ENCODE measurements around the gene CGREF1. TPM values are rescaled to one million over a fixed set of nuclear protein-coding genes. Genes with fewer than 3 reads are reported as not detected.

Gene CGREF1
- total RNA-seq, 1 donor from 2014 or later: 11.0 TPM

DNA sequence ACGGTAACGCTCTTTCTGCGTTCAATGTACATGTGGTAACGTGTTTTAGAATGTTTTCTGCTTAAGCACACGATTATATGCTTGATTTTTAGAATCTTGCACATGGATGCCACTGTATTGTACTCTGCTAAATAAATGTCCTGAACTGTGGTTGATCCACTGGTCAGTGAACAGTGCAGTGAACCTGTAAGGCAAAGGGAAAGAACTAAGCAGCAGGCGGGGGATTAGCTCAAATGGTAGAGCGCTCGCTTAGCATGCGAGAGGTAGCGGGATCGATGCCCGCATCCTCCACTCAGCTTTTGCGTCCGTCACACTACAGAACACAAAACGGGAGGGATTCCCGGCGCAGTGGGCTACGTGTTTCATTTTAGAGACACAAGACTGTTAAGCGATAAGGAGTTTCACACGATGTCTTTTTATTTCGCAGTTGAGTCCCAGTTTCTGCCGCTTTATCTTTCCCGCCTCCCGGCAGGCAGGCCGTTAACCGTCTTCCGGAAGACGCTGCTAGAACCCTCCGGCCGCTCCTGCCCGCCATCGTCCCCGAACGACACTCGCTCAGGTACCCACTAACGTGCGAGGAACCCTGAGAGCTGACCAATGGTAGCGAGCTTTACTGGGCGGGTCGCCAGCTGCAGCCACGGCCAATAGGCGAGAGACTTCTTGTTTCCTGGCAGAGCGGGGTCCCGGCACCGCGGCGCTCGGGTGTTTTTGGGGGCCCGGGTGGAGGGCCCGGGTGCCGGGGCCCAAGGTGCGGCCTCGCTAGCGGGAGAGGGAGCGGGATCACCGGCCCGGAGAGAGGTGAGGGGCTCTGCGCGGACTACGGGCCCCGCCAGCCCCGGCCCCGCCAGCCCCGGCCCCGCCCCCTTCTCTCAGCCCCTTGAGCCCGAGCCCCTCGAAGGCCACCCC lies 67.7 kb downstream of the CGREF1 start, which contains the start of gene AGBL5:
TSS of gene AGBL5 (plus strand) at position 673 of the 906 bp plus-strand sequence. CDS start 1,291 bp downstream, outside the sequence.
- DNase-seq (ENCODE audit: low spot score): peak; percentile 98

Other genes with a start within 250 kb of the CGREF1 start
- 65.2 TPM for gene MAPRE3, start 148.5 kb downstream of the CGREF1 start, total RNA-seq
- gene TMEM214, start 86.2 kb downstream of the CGREF1 start, total RNA-seq: 148 TPM
- 20.3 TPM for gene AGBL5, start 67.5 kb downstream of the CGREF1 start, total RNA-seq
- 275 TPM for gene OST4, start 47.5 kb downstream of the CGREF1 start, total RNA-seq
- 77.4 TPM for gene EMILIN1, start 40.5 kb downstream of the CGREF1 start, total RNA-seq
- gene KHK, start 32.4 kb downstream of the CGREF1 start, total RNA-seq: 4.7 TPM
- not detected for gene ABHD1, start 4.7 kb upstream of the CGREF1 start, total RNA-seq
- 76.5 TPM for gene PREB, start 15.5 kb upstream of the CGREF1 start, total RNA-seq
- gene PRR30, start 20.3 kb upstream of the CGREF1 start, total RNA-seq: not detected
- 0.48 TPM for gene TCF23, start 29.9 kb upstream of the CGREF1 start, total RNA-seq
- gene ATRAID, start 92.9 kb upstream of the CGREF1 start, total RNA-seq: 88.3 TPM
- 79.3 TPM for gene SLC5A6, start 93.1 kb upstream of the CGREF1 start, total RNA-seq
- 26.0 TPM for gene CAD, start 98.2 kb upstream of the CGREF1 start, total RNA-seq
- not detected for gene SLC30A3, start 143.9 kb upstream of the CGREF1 start, total RNA-seq
- not detected for gene DNAJC5G, start 156.3 kb upstream of the CGREF1 start, total RNA-seq
- gene TRIM54, start 163.3 kb upstream of the CGREF1 start, total RNA-seq: not detected
- gene UCN, start 189.3 kb upstream of the CGREF1 start, total RNA-seq: 1.0 TPM
- 61.9 TPM for gene MPV17, start 204.0 kb upstream of the CGREF1 start, total RNA-seq
- gene GTF3C2, start 237.6 kb upstream of the CGREF1 start, total RNA-seq: 44.8 TPM